Measurements from ENCODE around the gene KMT5B. TPM values are rescaled to one million over a fixed set of nuclear protein-coding genes. Genes with fewer than 3 reads are reported as not detected.

The KMT5B gene
- total RNA-seq, 1 experiment from 2014 or later, result 17.5 TPM

- no peak for DNase-seq
- H3K4me3 ChIP-seq (ENCODE audit: insufficient read depth, low read depth, low read length), result no peak overlapping the region
- no peaks in the 10 kb centered on the region for H3K36me3 ChIP-seq (replicated peaks; ENCODE audit: control insufficient read depth, insufficient read depth, low read length)
- H3K27me3 ChIP-seq (ENCODE audit: control insufficient read depth, insufficient read depth, low read length), result no peaks in the 10 kb centered on the region
Observed at GRCh38 chr11:68116974-68117373, 96.1 kb downstream of the KMT5B start.

- H3K36me3 ChIP-seq (replicated peaks; ENCODE audit: control insufficient read depth, insufficient read depth, low read length), result no peaks in the 10 kb centered on the region
- H3K27me3 ChIP-seq (ENCODE audit: control insufficient read depth, insufficient read depth, low read length), result no peaks in the 10 kb centered on the region
- no peak overlapping the region for H3K4me3 ChIP-seq (ENCODE audit: insufficient read depth, low read depth, low read length)
- DNase-seq, result no peak
Observed at GRCh38 chr11:68116126-68116525, 97.0 kb downstream of the KMT5B start.

GRCh38 chr11:68115285-68115684 is 97.8 kb downstream of the KMT5B start:
- DNase-seq, result no peak
- Histone ChIP-seq H3K27me3 (ENCODE audit: control insufficient read depth, insufficient read depth, low read length) (no peaks in the 10 kb centered on the region), H3K4me3 (ENCODE audit: insufficient read depth, low read depth, low read length) (no peak overlapping the region)

GRCh38 chr11:68113986-68114385 is 99.1 kb downstream of the KMT5B start:
- DNase-seq, result no peak
- H3K27me3 ChIP-seq (ENCODE audit: control insufficient read depth, insufficient read depth, low read length), result no peaks in the 10 kb centered on the region
- no peak overlapping the region for H3K4me3 ChIP-seq (ENCODE audit: insufficient read depth, low read depth, low read length)
- H3K36me3 ChIP-seq (replicated peaks; ENCODE audit: control insufficient read depth, insufficient read depth, low read length), result no peaks in the 10 kb centered on the region

More at GRCh38 chr11:68115285-68115684, 97.8 kb downstream of the KMT5B start:
- H3K36me3 ChIP-seq (replicated peaks; ENCODE audit: control insufficient read depth, insufficient read depth, low read length), result no peaks in the 10 kb centered on the region

GRCh38 chr11:68107689-68108088 is 105.4 kb downstream of the KMT5B start:
- Histone ChIP-seq H3K36me3 (replicated peaks; ENCODE audit: control insufficient read depth, insufficient read depth, low read length) (no peaks in the 10 kb centered on the region), H3K4me3 (ENCODE audit: insufficient read depth, low read depth, low read length) (no peak overlapping the region), H3K27me3 (ENCODE audit: control insufficient read depth, insufficient read depth, low read length) (no peaks in the 10 kb centered on the region)
- no peak for DNase-seq

- no peaks in the 10 kb centered on the region for H3K27me3 ChIP-seq (ENCODE audit: control insufficient read depth, insufficient read depth, low read length)
- no peaks in the 10 kb centered on the region for H3K36me3 ChIP-seq (replicated peaks; ENCODE audit: control insufficient read depth, insufficient read depth, low read length)
- no peak overlapping the region for H3K4me3 ChIP-seq (ENCODE audit: insufficient read depth, low read depth, low read length)
- DNase-seq, result no peak
Observed at GRCh38 chr11:68106165-68106940, 106.7 kb downstream of the KMT5B start.

Other genes starting within 250 kb of the KMT5B start
- 26.2 and 28.3 TPM in 2 replicates for gene UNC93B1, start 209.2 kb downstream of the KMT5B start, total RNA-seq (2014; rRNA removed; shearing (Covaris generic))
- 0.35 and 0.37 TPM in 2 replicates for gene ALDH3B1, start 203.0 kb downstream of the KMT5B start, total RNA-seq (2014; rRNA removed; shearing (Covaris generic))
- gene NDUFS8, start 182.6 kb downstream of the KMT5B start, total RNA-seq (2014; rRNA removed; shearing (Covaris generic)), result 277 and 299 TPM in 2 replicates
- 44.7 and 62.9 TPM in 2 replicates for gene TCIRG1, start 174.3 kb downstream of the KMT5B start, total RNA-seq (2014; rRNA removed; shearing (Covaris generic))
- 28.4 and 36.1 TPM in 2 replicates for gene CHKA, start 91.9 kb downstream of the KMT5B start, total RNA-seq (2014; rRNA removed; shearing (Covaris generic))
- gene C11orf24, start 58.7 kb upstream of the KMT5B start, total RNA-seq (2014; rRNA removed; shearing (Covaris generic)), result 38.4 and 47.0 TPM in 2 replicates
- gene LRP5, start 99.3 kb upstream of the KMT5B start, total RNA-seq (2014; rRNA removed; shearing (Covaris generic)), result 28.3 and 28.6 TPM in 2 replicates
- 133 and 142 TPM in 2 replicates for gene PPP6R3, start 247.5 kb upstream of the KMT5B start, total RNA-seq (2014; rRNA removed; shearing (Covaris generic))

Measured in H7 (cell line).